Upper lobe of left lung (tissue), 6 donors: ENCODE data around the gene MAP6. TPM values are rescaled to one million over a fixed set of nuclear protein-coding genes. Genes with fewer than 3 reads are reported as not detected.

Source experiments
- ATAC-seq, 2 donors: fragments of 200-7000 bp; cut with Tn5 transposase; one replicate each; pipeline ENCODE4 v1.9.1; 2022; ENCODE audit warnings: mild to moderate bottlenecking in 2 of 2, moderate library complexity in 2 of 2; ENCODE audit not compliant: low FRiP score in 2 of 2
- DNase-seq, 2 donors: peaks; one replicate each; pipeline ENCODE4 v3.0.0-alpha.2; 2019 to 2020
- H3K27ac ChIP-seq, 4 donors: fragments of 200-600 bp; sonication (generic); one replicate each; pipeline ENCODE4 v1.5.1; 2016 to 2019
- H3K27me3 ChIP-seq, 4 donors: fragments of 200-600 bp; sonication (generic); one replicate each; pipeline ENCODE4 v1.5.1; 2017 to 2019
- H3K36me3 ChIP-seq, 4 donors: fragments of 200-600 bp; sonication (generic); one replicate each; pipeline ENCODE4 v1.5.1; 2016 to 2019
- H3K4me1 ChIP-seq, 4 donors: fragments of 200-600 bp; sonication (generic); one replicate each; pipeline ENCODE4 v1.5.1; 2018 to 2019
- H3K4me3 ChIP-seq, 4 donors: fragments of 200-600 bp; sonication (generic); one replicate each; pipeline ENCODE4 v1.5.1; 2017 to 2019; ENCODE audit warnings: mild to moderate bottlenecking in 2 of 4, moderate library complexity in 1 of 4
- H3K9me3 ChIP-seq, 4 donors: fragments of 200-600 bp; sonication (generic); one replicate each; pipeline ENCODE4 v1.5.1; 2018 to 2019
- EP300 ChIP-seq, 4 donors: sonication (generic); formaldehyde crosslinking; IDR thresholded peaks; one replicate each; pipeline ENCODE4 v1.5.1; 2017; ENCODE audit warnings: antibody characterized with exemption in 4 of 4, control low read depth in 2 of 4
- POLR2A ChIP-seq, 4 donors: fragments of 450-650 bp; IDR thresholded peaks; one replicate each; pipeline ENCODE4 v1.5.1; 2016 to 2017; ENCODE audit warnings: antibody characterized with exemption in 4 of 4, mild to moderate bottlenecking in 2 of 4
- POLR2AphosphoS5 ChIP-seq, 2 donors: sonication (generic); formaldehyde crosslinking; IDR thresholded peaks; one replicate each; pipeline ENCODE4 v1.5.1; 2017; ENCODE audit warnings: antibody characterized with exemption in 2 of 2
- WGBS, 2 donors: methylation state at CpG; one replicate each; pipeline ENCODE4 v1.1.5; 2017 to 2018; 5-methylcytosine and 5-hydroxymethylcytosine counted together
- total RNA-seq, 6 donors: library from RNA; depleted of rRNA in 4 of 6; stranded (reverse); fragments of >200 nt in 4 of 6; gene quantifications; one replicate each; pipeline versions ENCODE4 v1.1.0 to v1.2.1, GENCODE V29; 2016 to 2021
- TF ChIP-seq, protein P1 (sequence below), 6 experiments: fragments of 450-650 bp in 4 of 6; fragments of 200-600 bp in 2 of 6; sonication (generic) in 2 of 6; IDR thresholded peaks; one replicate each; pipeline ENCODE4 v1.5.1; 2016 to 2019; ENCODE audit warnings: antibody characterized with exemption in 6 of 6
- donor health status: DM: no; HTN: no; CAD: no; lungs with moderate emphysema.
- donor health status: DM: no; HTN: yes; CAD: no; lungs with severe emphysema.

Gene MAP6
- total RNA-seq, 6 donors from 2014 or later: 3.5 to 17.6 (median 8.9) TPM

DNA sequence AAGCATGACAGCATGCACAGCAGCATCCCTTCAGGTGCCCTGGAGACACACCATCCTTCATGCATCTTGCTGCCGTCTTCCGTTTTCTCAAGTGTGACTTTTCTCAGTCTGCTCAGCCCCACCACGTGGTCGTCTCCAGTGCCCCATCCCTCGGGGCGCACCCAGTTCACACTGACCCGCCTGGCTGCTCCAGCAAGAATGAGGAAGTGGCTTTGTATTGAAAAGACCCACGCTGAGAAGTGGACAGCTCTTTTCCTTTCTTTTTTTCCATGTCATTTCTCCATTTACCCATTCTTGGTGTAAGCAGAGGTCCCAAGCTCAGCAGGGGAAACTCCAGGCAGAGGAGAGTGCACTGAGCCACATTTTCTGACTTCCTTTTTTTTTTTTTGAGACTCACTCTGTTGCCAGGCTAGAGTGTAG lies 92.3 kb downstream of the MAP6 start:
- peaks cover 11 to 32% (median 27%) of the 10 kb centered on the region in 4 donors for H3K36me3 ChIP-seq
- H3K27ac ChIP-seq: peak overlapping the region; percentile 61 to 72 (median 70)
- DNase-seq: peak; percentile 79 to 84
- ATAC-seq: peak; percentile 81 to 82
- peaks cover 15 to 26% (median 18%) of the 10 kb centered on the region in 4 donors for H3K4me1 ChIP-seq
- no peak overlapping the region for H3K4me3 ChIP-seq
- no peaks in the 10 kb centered on the region for H3K27me3 ChIP-seq
- 5 to 8% methylated on average over 8 of the region's 8 CpGs for WGBS, 2 donors
- H3K9me3 ChIP-seq: no peaks in the 10 kb centered on the region
- no peak for TF ChIP-seq POLR2A (IDR thresholded peaks at IDR 0.05)
- peak in 1 of 2 donors; percentile 9 for TF ChIP-seq POLR2AphosphoS5 (IDR thresholded peaks at IDR 0.05)

DNA sequence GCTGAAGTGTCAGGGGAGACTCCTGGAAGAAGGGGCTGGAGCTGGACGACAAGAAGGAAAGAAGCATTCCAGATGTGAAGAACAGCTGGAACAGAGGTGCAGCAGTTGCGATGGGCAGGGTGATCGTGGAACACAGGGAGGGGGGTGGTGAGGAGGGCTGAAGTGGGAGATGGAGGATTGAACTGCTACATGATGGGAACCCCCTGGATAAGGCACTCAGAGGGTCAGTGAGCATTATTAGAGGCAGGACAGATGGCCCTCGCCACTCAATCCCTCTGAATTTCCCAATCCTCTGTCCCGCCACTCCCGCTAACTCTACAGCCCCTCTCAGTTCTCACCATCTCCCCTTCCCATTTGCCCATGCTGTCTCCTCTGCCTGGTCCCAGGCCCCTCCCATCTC lies 92.8 kb downstream of the MAP6 start:
- TF ChIP-seq EP300 (IDR thresholded peaks at IDR 0.05) (no peak), POLR2A (IDR thresholded peaks at IDR 0.05) (no peak), POLR2AphosphoS5 (IDR thresholded peaks at IDR 0.05) (no peak)
- TF ChIP-seq, protein P1, sequence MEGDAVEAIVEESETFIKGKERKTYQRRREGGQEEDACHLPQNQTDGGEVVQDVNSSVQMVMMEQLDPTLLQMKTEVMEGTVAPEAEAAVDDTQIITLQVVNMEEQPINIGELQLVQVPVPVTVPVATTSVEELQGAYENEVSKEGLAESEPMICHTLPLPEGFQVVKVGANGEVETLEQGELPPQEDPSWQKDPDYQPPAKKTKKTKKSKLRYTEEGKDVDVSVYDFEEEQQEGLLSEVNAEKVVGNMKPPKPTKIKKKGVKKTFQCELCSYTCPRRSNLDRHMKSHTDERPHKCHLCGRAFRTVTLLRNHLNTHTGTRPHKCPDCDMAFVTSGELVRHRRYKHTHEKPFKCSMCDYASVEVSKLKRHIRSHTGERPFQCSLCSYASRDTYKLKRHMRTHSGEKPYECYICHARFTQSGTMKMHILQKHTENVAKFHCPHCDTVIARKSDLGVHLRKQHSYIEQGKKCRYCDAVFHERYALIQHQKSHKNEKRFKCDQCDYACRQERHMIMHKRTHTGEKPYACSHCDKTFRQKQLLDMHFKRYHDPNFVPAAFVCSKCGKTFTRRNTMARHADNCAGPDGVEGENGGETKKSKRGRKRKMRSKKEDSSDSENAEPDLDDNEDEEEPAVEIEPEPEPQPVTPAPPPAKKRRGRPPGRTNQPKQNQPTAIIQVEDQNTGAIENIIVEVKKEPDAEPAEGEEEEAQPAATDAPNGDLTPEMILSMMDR (IDR thresholded peaks at IDR 0.05): no peak
- Histone ChIP-seq H3K27ac (peak overlapping the region; percentile 61 to 72 (median 70)), H3K36me3 (peaks cover 11 to 37% (median 31%) of the 10 kb centered on the region in 4 donors), H3K9me3 (no peaks in the 10 kb centered on the region), H3K4me1 (peaks cover 15 to 28% (median 20%) of the 10 kb centered on the region in 4 donors), H3K4me3 (no peak overlapping the region), H3K27me3 (no peaks in the 10 kb centered on the region)
- WGBS, 2 donors: 82 to 86% methylated on average over 6 of the region's 6 CpGs
- DNase-seq (no peak), ATAC-seq (no peak)

DNA sequence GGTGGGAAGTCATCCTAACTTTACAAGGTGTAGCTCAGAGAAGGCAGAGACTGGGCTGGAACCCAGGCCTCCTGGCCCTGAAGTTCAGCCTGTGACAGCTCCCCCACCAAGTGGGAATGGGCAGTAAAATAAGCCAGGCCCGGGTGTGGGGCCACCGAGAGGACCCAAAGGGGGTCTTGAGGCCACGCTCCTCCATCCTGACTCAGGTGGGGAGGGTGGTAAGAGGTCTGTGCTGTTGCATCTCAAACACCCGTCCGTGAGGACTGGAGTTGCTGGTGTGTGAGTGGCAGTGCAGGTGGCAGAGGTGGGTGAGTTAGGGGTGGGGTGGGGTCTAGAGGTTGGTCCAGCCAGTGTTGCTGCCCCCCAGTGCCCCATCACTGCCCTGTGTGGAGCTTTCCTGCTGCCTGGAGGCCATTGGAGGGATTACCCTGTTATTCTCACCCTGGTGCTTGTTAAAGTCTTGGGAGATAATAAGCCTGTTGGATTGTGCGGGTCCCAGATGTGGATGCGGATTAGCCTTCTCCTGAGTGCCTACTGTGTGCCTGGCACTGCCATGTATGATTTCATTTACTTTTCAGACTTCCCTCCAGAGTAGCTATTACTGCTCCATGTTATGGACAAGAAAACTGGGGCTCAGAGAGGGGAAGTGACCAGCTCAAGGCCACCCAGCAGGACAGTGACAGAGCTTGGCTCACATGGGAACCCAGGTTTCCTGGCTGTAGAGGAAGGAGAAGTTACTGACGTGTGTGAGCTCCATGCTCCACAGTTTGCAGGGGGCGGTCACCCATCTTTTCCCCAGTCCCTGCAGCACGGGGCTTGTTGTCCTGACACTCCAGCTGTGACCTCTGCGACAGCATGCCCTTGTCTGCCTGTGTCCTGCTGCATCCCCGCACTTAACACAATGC lies 93.9 kb downstream of the MAP6 start:
- TF ChIP-seq POLR2AphosphoS5 (IDR thresholded peaks at IDR 0.05) (no peak), POLR2A (IDR thresholded peaks at IDR 0.05) (no peak), EP300 (IDR thresholded peaks at IDR 0.05) (no peak)
- TF ChIP-seq, protein P1 (IDR thresholded peaks at IDR 0.05): peak in 1 of 6 experiments; percentile 16
- Histone ChIP-seq H3K27me3 (no peaks in the 10 kb centered on the region), H3K9me3 (no peaks in the 10 kb centered on the region), H3K36me3 (peaks cover 16 to 47% (median 42%) of the 10 kb centered on the region in 4 donors), H3K4me1 (peaks cover 18 to 39% (median 30%) of the 10 kb centered on the region in 4 donors), H3K4me3 (no peak overlapping the region), H3K27ac (peak overlapping the region in 3 of 4 donors; percentile 20 to 72 (median 69))
- DNase-seq (no peak), ATAC-seq (no peak)
- WGBS, 2 donors: 74 to 79% methylated on average over 10 to 12 of the region's 12 CpGs

DNA sequence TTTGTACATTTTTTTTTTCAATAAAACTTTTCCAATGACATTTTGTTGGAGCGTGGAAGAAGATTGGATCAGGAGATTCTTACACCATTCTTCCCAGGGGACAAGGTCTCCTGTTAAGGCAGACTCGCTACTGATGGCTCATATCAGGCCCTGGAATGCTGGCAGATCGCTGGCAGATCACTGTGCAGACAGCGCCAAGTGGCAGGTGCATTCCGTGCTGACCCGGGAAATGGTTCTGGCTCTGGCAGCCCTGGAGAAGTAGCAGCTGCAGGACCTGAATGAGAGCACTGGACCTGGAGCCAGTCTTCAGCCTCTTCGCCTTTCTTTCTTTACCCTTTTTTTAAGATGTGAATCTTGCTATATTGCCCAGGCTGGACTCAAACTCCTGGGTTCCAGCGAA lies 96.1 kb downstream of the MAP6 start:
- DNase-seq (no peak), ATAC-seq (no peak)
- H3K27ac ChIP-seq: peak overlapping the region in 2 of 4 donors; percentile 26 to 55
- 78 to 84% methylated on average over 8 of the region's 8 CpGs for WGBS, 2 donors
- H3K27me3 ChIP-seq: no peaks in the 10 kb centered on the region
- H3K4me3 ChIP-seq: no peak overlapping the region
- peaks cover 20 to 47% (median 38%) of the 10 kb centered on the region in 4 donors for H3K4me1 ChIP-seq
- H3K36me3 ChIP-seq: peaks cover 37 to 69% (median 63%) of the 10 kb centered on the region in 4 donors
- H3K9me3 ChIP-seq: no peaks in the 10 kb centered on the region
- TF ChIP-seq EP300 (IDR thresholded peaks at IDR 0.05) (no peak), POLR2A (IDR thresholded peaks at IDR 0.05) (no peak), POLR2AphosphoS5 (IDR thresholded peaks at IDR 0.05) (no peak)
- TF ChIP-seq, protein P1 (IDR thresholded peaks at IDR 0.05): no peak

DNA sequence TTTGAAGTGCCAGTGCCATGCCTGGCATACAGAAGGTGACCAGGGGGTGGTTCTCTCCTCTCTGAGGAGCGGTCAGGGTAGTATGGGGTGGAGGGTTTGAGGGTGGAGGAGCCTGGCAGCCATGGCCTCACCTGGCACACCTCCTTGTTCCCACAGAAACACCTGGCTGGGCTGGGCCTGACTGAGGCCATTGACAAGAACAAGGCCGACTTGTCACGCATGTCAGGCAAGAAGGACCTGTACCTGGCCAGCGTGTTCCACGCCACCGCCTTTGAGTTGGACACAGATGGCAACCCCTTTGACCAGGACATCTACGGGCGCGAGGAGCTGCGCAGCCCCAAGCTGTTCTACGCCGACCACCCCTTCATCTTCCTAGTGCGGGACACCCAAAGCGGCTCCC lies 97.2 kb downstream of the MAP6 start:
- ATAC-seq (peak; percentile 22 to 87), DNase-seq (peak; percentile 51 to 89)
- TF ChIP-seq POLR2AphosphoS5 (IDR thresholded peaks at IDR 0.05): peak in 1 of 2 donors; percentile 12
- no peak for TF ChIP-seq EP300 (IDR thresholded peaks at IDR 0.05)
- H3K27ac ChIP-seq: peak overlapping the region in 3 of 4 donors; percentile 16 to 73 (median 55)
- peaks cover 40 to 80% (median 74%) of the 10 kb centered on the region in 4 donors for H3K36me3 ChIP-seq
- no peak overlapping the region for H3K4me3 ChIP-seq
- 82 to 86% methylated on average over 13 to 14 of the region's 14 CpGs for WGBS, 2 donors
- no peaks in the 10 kb centered on the region for H3K27me3 ChIP-seq
- peaks cover 21 to 48% (median 40%) of the 10 kb centered on the region in 4 donors for H3K4me1 ChIP-seq
- no peaks in the 10 kb centered on the region for H3K9me3 ChIP-seq
